Loucy (cell line): ENCODE measurements around the gene C19orf85.

ENCODE experiments used
- H2AFZ ChIP-seq: fragments of 200-600 bp; sonication (generic); 2 replicates; pipeline ENCODE4 v1.6.0; 2016; ENCODE audit warnings: antibody characterized with exemption, mild to moderate bottlenecking, low read length, moderate library complexity
- H3F3A ChIP-seq: fragments of 200-600 bp; 2 replicates; pipeline ENCODE4 v1.6.0; 2016; ENCODE audit warnings: antibody characterized with exemption, low read depth, mild to moderate bottlenecking
- H3K27me3 ChIP-seq: fragments of 200-600 bp; sonication (generic); 2 replicates; pipeline ENCODE4 v1.6.1; 2014; ENCODE audit warnings: low read length, mild to moderate bottlenecking; ENCODE audit not compliant: insufficient read depth, poor library complexity, severe bottlenecking
- H3K36me3 ChIP-seq: fragments of 200-600 bp; sonication (generic); 2 replicates; pipeline ENCODE4 v1.6.1; 2016; ENCODE audit warnings: low read length; ENCODE audit not compliant: insufficient read depth
- H3K4me1 ChIP-seq: fragments of 200-600 bp; sonication (generic); 2 replicates; pipeline ENCODE4 v1.5.1; 2014; ENCODE audit warnings: low read length, mild to moderate bottlenecking; ENCODE audit not compliant: insufficient read depth, poor library complexity, severe bottlenecking
- H3K4me2 ChIP-seq: fragments of 200-600 bp; sonication (generic); 2 replicates; pipeline ENCODE4 v1.6.0; 2014; ENCODE audit warnings: antibody characterized with exemption, low read length, low read depth, mild to moderate bottlenecking; ENCODE audit not compliant: poor library complexity, severe bottlenecking
- H3K4me3 ChIP-seq: fragments of 200-600 bp; sonication (generic); 2 replicates; pipeline ENCODE4 v1.5.1; 2014; ENCODE audit warnings: low read length, mild to moderate bottlenecking, mixed read lengths; ENCODE audit not compliant: poor library complexity, severe bottlenecking
- H3K79me2 ChIP-seq: fragments of 200-600 bp; sonication (generic); 2 replicates; pipeline ENCODE4 v1.6.1; 2014; ENCODE audit warnings: low read length; ENCODE audit not compliant: insufficient read depth
- H3K9ac ChIP-seq: fragments of 200-600 bp; sonication (generic); 2 replicates; pipeline ENCODE4 v1.6.0; 2014; ENCODE audit warnings: mild to moderate bottlenecking, low read depth, low read length, moderate library complexity; ENCODE audit not compliant: poor library complexity, severe bottlenecking
- H3K9me2 ChIP-seq: fragments of 200-600 bp; sonication (generic); replicated peaks from 2 replicates; pipeline ENCODE4 v1.6.1; 2016; ENCODE audit warnings: low read depth, low read length, mixed read lengths
- H3K9me3 ChIP-seq: fragments of 200-600 bp; sonication (generic); 2 replicates; pipeline ENCODE4 v1.6.1; 2014; ENCODE audit warnings: mild to moderate bottlenecking, antibody characterized with exemption, low read length, low read depth; ENCODE audit not compliant: insufficient read depth
- H4K20me1 ChIP-seq: fragments of 200-600 bp; sonication (generic); 2 replicates; pipeline ENCODE4 v1.6.0; 2014; ENCODE audit warnings: antibody characterized with exemption, low read length, mild to moderate bottlenecking; ENCODE audit not compliant: insufficient read depth, poor library complexity, severe bottlenecking
- CTCF ChIP-seq: fragments of 200-600 bp; sonication (generic); conservative IDR thresholded peaks from 2 replicates; pipeline ENCODE4 v1.5.1; 2014; ENCODE audit warnings: mild to moderate bottlenecking, antibody characterized with exemption, low read length
- EZH2phosphoT487 ChIP-seq: fragments of 200-600 bp; IDR thresholded peaks from 2 replicates; pipeline ENCODE4 v1.6.1; 2018; ENCODE audit warnings: antibody characterized with exemption, mild to moderate bottlenecking, moderate library complexity, borderline replicate concordance

C19orf85 gene

GRCh38 chr19:55477905-55478304 lies 13.4 kb upstream of the C19orf85 start:
- Histone ChIP-seq H3K4me2 (peak overlapping the region; percentile 80), H3F3A (no peaks in the 10 kb centered on the region), H3K4me3 (peak overlapping the region; percentile 75), H3K79me2 (peaks cover 19% of the 10 kb centered on the region), H3K4me1 (peaks cover 17% of the 10 kb centered on the region), H3K9me3 (no peaks in the 10 kb centered on the region), H3K9ac (peak overlapping the region; percentile 89), H2AFZ (no peak overlapping the region), H3K9me2 (no peaks in the 10 kb centered on the region), H3K36me3 (no peaks in the 10 kb centered on the region), H3K27me3 (no peaks in the 10 kb centered on the region), H4K20me1 (peaks cover 6% of the 10 kb centered on the region)
- TF ChIP-seq CTCF (no peak), EZH2phosphoT487 (no peak)

GRCh38 chr19:55476100-55476775 lies 11.7 kb upstream of the C19orf85 start, which contains the start of gene ZNF628:
ZNF628 (plus strand) TSS chr19:55476617; CDS start chr19:55479911, 3,294 bp downstream.
- peak within 1 kb of the TSS; percentile 80 for H3K4me2 ChIP-seq
- H3K79me2 ChIP-seq = peaks cover 19% of the 10 kb centered on the region
- H2AFZ ChIP-seq = peak within 1 kb of the TSS; percentile 94
- H3K4me1 ChIP-seq = peaks cover 17% of the 10 kb centered on the region
- H3K9me3 ChIP-seq = no peaks in the 10 kb centered on the region
- H3K9me2 ChIP-seq = no peaks in the 10 kb centered on the region
- peak within 1 kb of the TSS; percentile 81 for H3K4me3 ChIP-seq
- H3K36me3 ChIP-seq = no peaks in the 10 kb centered on the region
- H4K20me1 ChIP-seq = peaks cover 6% of the 10 kb centered on the region
- no peaks in the 10 kb centered on the region for H3F3A ChIP-seq
- no peaks in the 10 kb centered on the region for H3K27me3 ChIP-seq
- TF ChIP-seq EZH2phosphoT487 = no peak
- no peak for TF ChIP-seq CTCF
- H3K9ac ChIP-seq = peak within 1 kb of the TSS; percentile 89

- peaks cover 6% of the 10 kb centered on the region for H4K20me1 ChIP-seq
- H3F3A ChIP-seq = no peaks in the 10 kb centered on the region
- peaks cover 19% of the 10 kb centered on the region for H3K79me2 ChIP-seq
- H3K9me2 ChIP-seq = no peaks in the 10 kb centered on the region
- H3K4me1 ChIP-seq = peaks cover 17% of the 10 kb centered on the region
- H3K36me3 ChIP-seq = no peaks in the 10 kb centered on the region
- no peak overlapping the region for H3K4me3 ChIP-seq
- H3K27me3 ChIP-seq = no peaks in the 10 kb centered on the region
- no peak overlapping the region for H2AFZ ChIP-seq
- H3K9ac ChIP-seq = no peak overlapping the region
- no peaks in the 10 kb centered on the region for H3K9me3 ChIP-seq
- TF ChIP-seq EZH2phosphoT487 (no peak), CTCF (no peak)
- H3K4me2 ChIP-seq = peak overlapping the region; percentile 70
These were observed 10.0 kb upstream of the C19orf85 start for GRCh38 chr19:55474269-55475265.
